Lung (tissue), 12 donors: ENCODE data around the gene ZEB2. TPM values are rescaled to one million over a fixed set of nuclear protein-coding genes. Genes with fewer than 3 reads are reported as not detected.
A peak's percentile ranks its signal among the peaks of the same experiment; 100 is the strongest.

Experiments used
- ATAC-seq: fragments of 200-7000 bp; cut with Tn5 transposase; one replicate; pipeline ENCODE4 v1.9.1; 2020; ENCODE audit warnings: moderate number of reproducible peaks; ENCODE audit not compliant: insufficient read depth, low FRiP score
- DNase-seq, 3 donors: peaks; one replicate each; pipeline ENCODE4 v3.0.0-alpha.2; 2013 to 2017
- H3K27ac ChIP-seq, 2 donors: one replicate each; pipeline ENCODE4 v1.5.1; 2013; ENCODE audit warnings: mild to moderate bottlenecking in 2 of 2, moderate library complexity in 2 of 2, control low read depth in 1 of 2, inconsistent platforms in 1 of 2, low read depth in 1 of 2, low read length in 1 of 2
- H3K27me3 ChIP-seq, 3 donors: one replicate each; pipeline ENCODE4 v1.5.1; 2013; ENCODE audit warnings: low read length in 2 of 3; ENCODE audit not compliant: control insufficient read depth in 3 of 3, insufficient read depth in 3 of 3
- H3K36me3 ChIP-seq, 4 donors: one replicate each; pipeline ENCODE4 v1.5.1; 2013; ENCODE audit warnings: low read length in 4 of 4, mild to moderate bottlenecking in 1 of 4, moderate library complexity in 1 of 4; ENCODE audit not compliant: control insufficient read depth in 4 of 4, insufficient read depth in 4 of 4
- H3K4me1 ChIP-seq, 5 donors: one replicate each; pipeline ENCODE4 v1.5.1; 2013; ENCODE audit warnings: low read length in 5 of 5, mild to moderate bottlenecking in 2 of 5, moderate library complexity in 1 of 5; ENCODE audit not compliant: control insufficient read depth in 5 of 5, insufficient read depth in 5 of 5
- H3K4me3 ChIP-seq: one replicate; pipeline ENCODE4 v1.5.1; 2013; ENCODE audit warnings: mild to moderate bottlenecking, control low read depth, moderate library complexity
- H3K9ac ChIP-seq, 2 donors: one replicate each; pipeline ENCODE4 v1.5.1; 2013; ENCODE audit warnings: low read length in 2 of 2, control low read depth in 1 of 2; ENCODE audit not compliant: insufficient read depth in 1 of 2
- H3K9me3 ChIP-seq, 4 donors: one replicate each; pipeline ENCODE4 v1.5.1; 2013; ENCODE audit warnings: low read length in 3 of 4, mild to moderate bottlenecking in 1 of 4, moderate library complexity in 1 of 4; ENCODE audit not compliant: control insufficient read depth in 4 of 4, insufficient read depth in 3 of 4
- CTCF ChIP-seq: IDR thresholded peaks from 2 replicates; pipeline ENCODE4 v1.5.1; 2012; ENCODE audit warnings: mild to moderate bottlenecking; ENCODE audit errors: control extremely low read depth, extremely low read depth
- WGBS, 2 donors: extraction: QIAGEN DNeasy Blood & Tissue Kit; methylation state at CpG; one replicate each; pipeline ENCODE4 v1.1.7; 2013; 5-methylcytosine and 5-hydroxymethylcytosine counted together
- polyA plus RNA-seq, 2 donors: library from polyadenylated mRNA; stranded (reverse); fragments of 200-250 nt; gene quantifications; one replicate each; pipeline ENCODE4 v1.2.1, GENCODE V29; 2013
- total RNA-seq, 2 donors: library from RNA; depleted of rRNA in 1 of 2; stranded (reverse); fragments of >200 nt in 1 of 2; gene quantifications; one replicate each; pipeline ENCODE4 v1.2.1, GENCODE V29; 2014 to 2021
- donor health status: control.
- donor health status: control.
- donor health status: Bipolar disorder and iron deficiency.
- donor health status: healthy.
- donor health status: DM: yes; HTN: yes; CAD: no.

ZEB2 gene
- total and polyA plus RNA-seq, 4 donors = 27.0 to 332 (median 127) TPM

- Histone ChIP-seq H3K4me1 (peaks cover 1 to 67% (median 16%) of the 10 kb centered on the region in 5 donors), H3K9me3 (no peaks in the 10 kb centered on the region), H3K27ac (peak overlapping the region; percentile 33 to 73), H3K4me3 (no peak overlapping the region), H3K9ac (peak overlapping the region in 1 of 2 donors; percentile 20), H3K27me3 (no peaks in the 10 kb centered on the region), H3K36me3 (peaks cover 0 to 59% (median 22%) of the 10 kb centered on the region in 4 donors)
- ATAC-seq (peak; percentile 77), DNase-seq (peak; percentile 43 to 70 (median 63))
- no peak for TF ChIP-seq CTCF
- 28 to 38% methylated on average over 4 of the region's 4 CpGs for WGBS, 2 donors
These were observed 92.9 kb downstream of the ZEB2 start for GRCh38 chr2:144426981-144427479.

- no peak for ATAC-seq
- WGBS, 2 donors = 14 to 56% methylated on average over 1 of the region's 1 CpG
- H3K9me3 ChIP-seq = no peaks in the 10 kb centered on the region
- peaks cover 0 to 65% (median 24%) of the 10 kb centered on the region in 4 donors for H3K36me3 ChIP-seq
- no peak for DNase-seq
- H3K27me3 ChIP-seq = no peaks in the 10 kb centered on the region
- H3K4me1 ChIP-seq = peaks cover 1 to 62% (median 15%) of the 10 kb centered on the region in 5 donors
- H3K4me3 ChIP-seq = no peak overlapping the region
- peak overlapping the region in 1 of 2 donors; percentile 44 for H3K9ac ChIP-seq
- H3K27ac ChIP-seq = no peak overlapping the region
- no peak for TF ChIP-seq CTCF
These were observed 93.6 kb downstream of the ZEB2 start for GRCh38 chr2:144426355-144426754.

- Histone ChIP-seq H3K27ac (peak overlapping the region in 1 of 2 donors; percentile 9), H3K36me3 (peaks cover 0 to 75% (median 31%) of the 10 kb centered on the region in 4 donors), H3K9me3 (no peaks in the 10 kb centered on the region), H3K4me1 (peaks cover 0 to 45% (median 10%) of the 10 kb centered on the region in 5 donors), H3K9ac (no peak overlapping the region), H3K27me3 (no peaks in the 10 kb centered on the region), H3K4me3 (no peak overlapping the region)
- 82 to 88% methylated on average over 4 of the region's 4 CpGs for WGBS, 2 donors
- no peak for DNase-seq
- TF ChIP-seq CTCF = no peak
- no peak for ATAC-seq
These were observed 95.2 kb downstream of the ZEB2 start for GRCh38 chr2:144424559-144425240.
